ENCODE results near the gene EDAR.

GRCh38 chr2:108971661-108972566 lies 17.1 kb downstream of the EDAR start:
- TF ChIP-seq CTCF (IDR thresholded peaks at IDR 0.05), result no peak
- TF ChIP-seq POLR2A (IDR thresholded peaks at IDR 0.05), result no peak
